ENCODE results near the gene OPN4.

OPN4 gene

GRCh38 chr10:86662186-86663045 lies 8.1 kb downstream of the OPN4 start:
- DNase-seq (ENCODE audit: low read depth) = no peak

DNA sequence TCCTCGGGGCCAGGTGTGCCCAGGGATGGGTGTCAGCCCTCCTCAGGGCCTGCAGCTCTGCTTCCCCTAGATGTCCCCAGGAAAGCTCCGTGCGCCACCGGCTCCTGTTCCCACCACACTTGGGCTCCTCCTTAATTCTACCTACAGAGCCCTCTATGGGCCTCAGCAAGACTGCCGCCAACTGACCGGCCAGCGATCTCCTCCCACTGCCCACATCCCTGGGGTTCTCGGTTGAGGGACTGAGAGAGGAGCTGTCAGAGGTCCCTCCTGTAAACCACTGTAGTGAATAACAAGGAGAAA lies 8.6 kb downstream of the OPN4 start:
- no peak for DNase-seq (ENCODE audit: low read depth)

GRCh38 chr10:86663576-86664339 lies 9.4 kb downstream of the OPN4 start:
- DNase-seq (ENCODE audit: low read depth) = no peak

- no peak for DNase-seq (ENCODE audit: low read depth)
Measured at GRCh38 chr10:86664341-86665217, 10.2 kb downstream of the OPN4 start.

- no peak for DNase-seq (ENCODE audit: low read depth)
Measured at GRCh38 chr10:86665218-86665607, 10.9 kb downstream of the OPN4 start.

- no peak for DNase-seq (ENCODE audit: low read depth)
Measured at GRCh38 chr10:86665868-86666267, 11.5 kb downstream of the OPN4 start.

- DNase-seq (ENCODE audit: low read depth) = no peak
Measured at GRCh38 chr10:86666538-86666937, 12.2 kb downstream of the OPN4 start.

- DNase-seq (ENCODE audit: low read depth) = no peak
Measured at GRCh38 chr10:86667421-86668181, 13.3 kb downstream of the OPN4 start.

DNA sequence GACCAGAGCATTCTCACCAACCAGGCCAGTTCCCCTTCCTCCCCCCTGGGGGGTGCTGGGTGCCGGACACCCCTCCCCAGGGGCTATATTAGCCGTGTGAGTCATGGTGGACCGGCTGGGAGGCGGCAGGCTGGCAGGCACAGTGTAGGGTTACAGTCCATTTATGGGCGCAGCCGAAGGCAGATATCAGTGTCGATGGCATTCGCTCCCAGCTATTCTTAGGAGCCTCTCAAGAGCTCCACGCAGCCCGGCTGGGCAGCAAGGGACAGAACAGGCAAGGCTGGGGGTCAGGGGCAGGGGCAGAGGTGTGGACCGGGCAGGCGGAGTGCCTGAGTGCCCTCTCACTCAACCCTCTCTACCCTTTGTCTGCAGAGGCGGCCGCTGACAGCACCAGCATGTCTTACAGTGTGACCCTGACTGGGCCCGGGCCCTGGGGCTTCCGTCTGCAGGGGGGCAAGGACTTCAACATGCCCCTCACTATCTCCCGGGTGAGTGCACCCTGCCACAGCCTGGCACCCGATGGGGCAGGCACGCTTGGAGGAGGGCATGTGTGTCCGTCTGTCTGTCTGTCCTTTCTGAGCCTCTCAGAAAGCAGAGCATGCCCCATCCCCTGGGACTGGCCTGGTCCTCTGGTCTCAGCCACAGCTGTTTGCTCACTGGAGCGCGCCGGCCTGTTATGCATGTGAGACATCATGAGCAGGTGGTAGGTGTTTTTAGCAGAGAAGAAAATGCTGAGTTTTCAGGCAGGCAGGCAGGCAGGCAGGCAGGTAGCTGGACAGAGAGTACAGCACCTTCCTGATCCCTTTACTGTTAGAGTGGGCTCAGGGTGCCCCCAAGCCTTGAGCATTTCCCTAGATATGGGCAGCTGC lies 14.2 kb downstream of the OPN4 start, which contains the start of gene LDB3:
TSS of gene LDB3 (plus strand) at position 215 of the 869 bp plus-strand sequence. CDS start at position 396, 181 bp downstream.
- no peak for DNase-seq (ENCODE audit: low read depth)

GRCh38 chr10:86670290-86670811 lies 16.0 kb downstream of the OPN4 start:
- DNase-seq (ENCODE audit: low read depth) = no peak

DNA sequence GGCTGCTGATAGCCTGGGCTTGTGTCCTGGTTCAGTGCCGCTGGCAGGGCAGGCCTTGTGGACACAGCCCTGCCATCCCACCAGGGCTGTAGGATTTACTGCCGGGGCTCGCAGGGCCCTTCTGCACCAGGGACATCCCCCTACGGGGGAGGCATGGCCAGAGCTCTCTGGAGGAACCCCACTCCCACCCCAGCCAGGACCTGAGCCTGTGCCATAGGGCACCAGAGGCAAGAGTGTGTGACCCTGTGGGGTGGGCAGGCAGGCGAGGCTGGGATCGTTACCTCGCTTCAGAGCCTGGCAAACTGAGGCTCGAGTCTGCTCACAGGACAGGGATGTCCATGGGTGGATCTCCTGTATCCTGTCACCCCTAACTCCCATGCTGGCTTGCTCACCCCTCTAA lies 16.5 kb downstream of the OPN4 start:
- no peak for DNase-seq (ENCODE audit: low read depth)

GRCh38 chr10:86671419-86671818 lies 17.1 kb downstream of the OPN4 start:
- no peak for DNase-seq (ENCODE audit: low read depth)

GRCh38 chr10:86671985-86672710 lies 17.8 kb downstream of the OPN4 start:
- no peak for DNase-seq (ENCODE audit: low read depth)

DNA sequence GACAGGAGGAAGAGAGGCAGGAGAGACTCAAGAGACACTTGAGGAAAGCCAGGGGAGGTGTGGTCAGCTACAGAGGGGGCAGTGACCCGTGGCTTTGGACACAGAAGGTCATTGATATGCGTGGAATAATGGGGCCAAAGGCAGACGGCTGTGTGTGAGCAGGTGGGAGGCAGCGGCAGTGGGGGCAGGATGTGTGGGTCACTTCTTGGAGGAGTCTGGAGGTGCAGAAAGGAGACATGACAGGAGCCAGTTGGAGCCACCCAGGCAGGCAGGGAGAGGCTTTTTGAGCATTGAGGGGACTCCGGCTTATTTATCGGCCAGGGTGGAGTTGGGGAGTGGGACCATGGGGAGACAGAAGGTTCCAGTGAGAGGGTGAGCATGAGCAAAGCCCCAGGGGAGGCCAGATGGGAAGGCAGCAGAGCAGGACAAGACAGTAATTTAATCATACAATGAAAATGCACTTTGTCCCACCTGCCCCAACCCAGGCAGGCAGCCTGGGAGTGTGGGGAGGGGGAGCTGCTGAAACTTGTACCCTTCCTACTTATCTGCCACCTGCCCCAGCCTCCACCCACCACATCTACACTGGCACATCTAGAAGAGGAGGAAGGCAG lies 19.0 kb downstream of the OPN4 start:
- no peak for DNase-seq (ENCODE audit: low read depth)

GRCh38 chr10:86673827-86674581 lies 19.7 kb downstream of the OPN4 start:
- DNase-seq (ENCODE audit: low read depth) = no peak

- DNase-seq (ENCODE audit: low read depth) = no peak
Measured at GRCh38 chr10:86674912-86675311, 20.6 kb downstream of the OPN4 start.

- no peak for DNase-seq (ENCODE audit: low read depth)
Measured at GRCh38 chr10:86677374-86677773, 23.0 kb downstream of the OPN4 start.

DNA sequence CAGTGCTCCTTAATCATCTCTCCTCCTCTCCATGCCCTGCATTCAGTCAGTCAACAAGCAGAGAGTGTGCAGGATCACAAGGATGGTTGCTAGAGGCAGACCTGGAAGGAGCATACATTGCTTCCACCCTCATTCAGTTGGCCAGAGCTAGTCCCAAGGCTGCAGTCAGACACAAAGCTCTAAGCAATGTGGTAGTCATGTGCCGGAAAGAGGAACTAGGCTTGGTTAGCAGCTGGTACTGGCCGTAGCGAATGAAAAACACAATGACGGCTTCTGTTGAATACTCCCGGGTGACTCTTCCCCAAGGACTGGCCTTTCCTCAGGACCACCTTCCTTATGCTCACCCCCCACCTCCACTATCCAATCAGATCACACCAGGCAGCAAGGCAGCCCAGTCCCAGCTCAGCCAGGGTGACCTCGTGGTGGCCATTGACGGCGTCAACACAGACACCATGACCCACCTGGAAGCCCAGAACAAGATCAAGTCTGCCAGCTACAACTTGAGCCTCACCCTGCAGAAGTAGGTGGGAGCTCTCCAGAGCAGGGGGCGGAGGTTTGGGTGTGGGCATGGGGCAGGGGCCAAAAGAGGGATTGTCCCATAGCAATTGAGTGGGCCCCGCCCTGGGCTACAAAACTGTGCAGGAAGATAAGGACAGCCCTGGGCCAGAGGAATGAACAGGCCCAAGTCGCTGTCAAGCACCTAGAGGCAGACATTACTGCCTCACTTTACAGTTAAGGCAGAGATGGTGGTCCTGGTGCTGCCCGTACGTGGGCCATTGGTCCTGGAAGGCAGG lies 24.8 kb downstream of the OPN4 start:
- DNase-seq (ENCODE audit: low read depth) = no peak

Data from GM04504 (cell line).